HEK293T (cell line): ENCODE results near the gene TMEM131.

Experiments
- CTCF ChIA-PET: fragments of 350-600 bp; formaldehyde crosslinking; extraction: SDS; loops from one replicate; lab custom pipeline; 2021; ENCODE audit warnings: antibody characterized with exemption, inconsistent platforms; lab: Yijun Ruan, JAX
- POLR2A ChIA-PET: fragments of 350-600 bp; formaldehyde crosslinking; extraction: SDS; loops from one replicate; lab custom pipeline; 2020; ENCODE audit warnings: antibody characterized with exemption, inconsistent platforms; lab: Yijun Ruan, JAX
- DNase-seq: peaks from one replicate; pipeline ENCODE4 v3.0.0; 2012; ENCODE audit warnings: mixed read lengths; ENCODE audit errors: extremely low spot score
- ARNT ChIP-seq: fragments of 450-650 bp; IDR thresholded peaks from 2 replicates; pipeline ENCODE4 v1.6.1; 2017; ENCODE audit warnings: mild to moderate bottlenecking
- BHLHE40 ChIP-seq: fragments of 450-650 bp; IDR thresholded peaks from 2 replicates; pipeline ENCODE4 v1.6.1; 2016; ENCODE audit warnings: mild to moderate bottlenecking, moderate library complexity, borderline replicate concordance
- CTBP1 ChIP-seq: fragments of 450-650 bp; IDR thresholded peaks from 2 replicates; pipeline ENCODE4 v1.6.1; 2016; ENCODE audit warnings: borderline replicate concordance
- ELF4 ChIP-seq: fragments of 450-650 bp; IDR thresholded peaks from 2 replicates; pipeline ENCODE4 v1.6.1; 2017; ENCODE audit warnings: antibody characterized with exemption
- FOXA1 ChIP-seq: fragments of 450-650 bp; IDR thresholded peaks from 2 replicates; pipeline ENCODE4 v1.6.1; 2016; ENCODE audit warnings: mild to moderate bottlenecking
- FOXK2 ChIP-seq: fragments of 450-650 bp; IDR thresholded peaks from 2 replicates; pipeline ENCODE4 v1.6.1; 2016; ENCODE audit warnings: mild to moderate bottlenecking
- FOXM1 ChIP-seq: fragments of 450-650 bp; IDR thresholded peaks from 2 replicates; pipeline ENCODE4 v1.6.1; 2017; ENCODE audit warnings: mild to moderate bottlenecking, borderline replicate concordance
- HDGF ChIP-seq: fragments of 450-650 bp; IDR thresholded peaks from 2 replicates; pipeline ENCODE4 v1.6.1; 2017; ENCODE audit warnings: antibody characterized with exemption, borderline replicate concordance
- L3MBTL2 ChIP-seq: fragments of 450-650 bp; conservative IDR thresholded peaks from 2 replicates; pipeline ENCODE4 v1.6.1; 2016; ENCODE audit warnings: mild to moderate bottlenecking
- LEF1 ChIP-seq: fragments of 450-650 bp; IDR thresholded peaks from 2 replicates; pipeline ENCODE4 v1.6.1; 2017; ENCODE audit warnings: mild to moderate bottlenecking, borderline replicate concordance
- NFRKB ChIP-seq: fragments of 450-650 bp; IDR thresholded peaks from 2 replicates; pipeline ENCODE4 v1.6.1; 2016; ENCODE audit warnings: mild to moderate bottlenecking, moderate library complexity
- PKNOX1 ChIP-seq: fragments of 450-650 bp; IDR thresholded peaks from 2 replicates; pipeline ENCODE4 v1.6.1; 2016
- SP1 ChIP-seq: fragments of 450-650 bp; IDR thresholded peaks from 2 replicates; pipeline ENCODE4 v1.6.1; 2017
- SUZ12 ChIP-seq: fragments of 450-650 bp; IDR thresholded peaks from 2 replicates; pipeline ENCODE4 v1.6.1; 2016; ENCODE audit warnings: mild to moderate bottlenecking
- TARDBP ChIP-seq: fragments of 450-650 bp; IDR thresholded peaks from 2 replicates; pipeline ENCODE4 v1.6.1; 2016
- ZNF384 ChIP-seq: fragments of 450-650 bp; IDR thresholded peaks from 2 replicates; pipeline ENCODE4 v1.6.1; 2016

Gene TMEM131

GRCh38 chr2:97738179-97739019 is 257.3 kb downstream of the TMEM131 start:
- ChIA-PET CTCF (interaction anchor here (1.4 kb wide), 1 partner anchor 29 kb away, joined by 4 read pairs; no protein-coding TSS in a partner anchor), POLR2A (no interaction called here)
- no peak for DNase-seq
- TF ChIP-seq LEF1 (no peak), FOXM1 (no peak), FOXK2 (no peak)

DNA sequence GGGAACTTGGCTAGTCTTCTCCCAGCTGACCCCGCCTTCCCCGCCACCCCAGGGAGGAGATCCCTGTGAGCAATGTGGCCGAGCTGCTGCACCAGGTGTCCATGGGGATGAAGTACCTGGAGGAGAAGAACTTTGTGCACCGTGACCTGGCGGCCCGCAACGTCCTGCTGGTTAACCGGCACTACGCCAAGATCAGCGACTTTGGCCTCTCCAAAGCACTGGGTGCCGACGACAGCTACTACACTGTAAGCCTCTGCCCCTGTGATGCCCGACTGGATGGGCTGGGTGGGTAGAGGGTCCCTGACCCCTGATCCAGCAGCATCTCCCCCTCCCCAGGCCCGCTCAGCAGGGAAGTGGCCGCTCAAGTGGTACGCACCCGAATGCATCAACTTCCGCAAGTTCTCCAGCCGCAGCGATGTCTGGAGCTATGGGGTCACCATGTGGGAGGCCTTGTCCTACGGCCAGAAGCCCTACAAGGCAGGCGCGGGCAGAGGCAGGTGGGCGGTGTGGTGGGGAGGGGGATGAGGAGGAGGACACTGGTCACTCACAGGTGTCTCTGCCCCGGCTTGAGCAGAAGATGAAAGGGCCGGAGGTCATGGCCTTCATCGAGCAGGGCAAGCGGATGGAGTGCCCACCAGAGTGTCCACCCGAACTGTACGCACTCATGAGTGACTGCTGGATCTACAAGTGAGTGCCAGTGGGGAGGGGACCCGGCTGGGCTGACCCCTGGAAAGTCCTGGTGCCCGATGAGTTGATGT is 258.1 kb downstream of the TMEM131 start:
- DNase-seq = no peak
- CTCF ChIA-PET = interaction anchor here (1.4 kb wide), 1 partner anchor 28 kb away, joined by 4 read pairs; no protein-coding TSS in a partner anchor
- POLR2A ChIA-PET = no interaction called here
- TF ChIP-seq NFRKB = no peak
- TF ChIP-seq LEF1 = no peak
- no peak for TF ChIP-seq SUZ12
- no peak for TF ChIP-seq BHLHE40
- no peak for TF ChIP-seq L3MBTL2
- no peak for TF ChIP-seq CTBP1
- no peak for TF ChIP-seq HDGF
- no peak for TF ChIP-seq SP1
- TF ChIP-seq ELF4 = no peak
- no peak for TF ChIP-seq ARNT
- no peak for TF ChIP-seq ZNF384
- TF ChIP-seq TARDBP = no peak
- no peak for TF ChIP-seq FOXA1
- TF ChIP-seq PKNOX1 = no peak
- TF ChIP-seq FOXK2 = no peak
- no peak for TF ChIP-seq FOXM1

- POLR2A ChIA-PET = no interaction called here
- no peak for TF ChIP-seq SP1
- no peak for TF ChIP-seq FOXA1
- TF ChIP-seq SUZ12 = no peak
- no peak for TF ChIP-seq LEF1
- TF ChIP-seq FOXK2 = no peak
- no peak for TF ChIP-seq FOXM1
- TF ChIP-seq NFRKB = no peak
- no peak for TF ChIP-seq ARNT
- CTCF ChIA-PET = no interaction called here
- DNase-seq = no peak
Observed at GRCh38 chr2:97736608-97737330, 259.0 kb downstream of the TMEM131 start.

DNA sequence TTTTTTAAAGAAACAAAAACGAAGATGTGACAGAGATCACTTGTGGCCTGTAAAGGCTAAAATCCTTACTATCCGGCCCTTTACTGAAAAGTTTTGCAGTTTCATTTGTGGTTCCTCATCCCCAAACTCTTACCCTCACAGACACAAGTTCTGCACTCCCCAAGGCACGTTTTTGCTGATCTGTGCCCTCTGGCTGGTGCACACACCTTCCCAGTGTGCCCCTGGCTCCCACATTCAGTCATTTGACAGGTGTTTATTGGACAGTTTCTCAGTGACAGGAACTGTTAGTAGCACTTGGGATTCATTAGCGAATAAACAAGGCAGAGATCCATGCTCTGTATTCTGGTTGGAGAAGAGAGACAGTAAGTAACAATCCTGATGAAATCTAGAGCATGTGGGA is 259.6 kb downstream of the TMEM131 start:
- DNase-seq = no peak
- ChIA-PET POLR2A (no interaction called here), CTCF (no interaction called here)
- no peak for TF ChIP-seq TARDBP
- TF ChIP-seq FOXM1 = no peak
- TF ChIP-seq L3MBTL2 = no peak
- TF ChIP-seq NFRKB = no peak
- TF ChIP-seq SUZ12 = no peak
- no peak for TF ChIP-seq FOXK2
- no peak for TF ChIP-seq FOXA1
- TF ChIP-seq PKNOX1 = no peak
- TF ChIP-seq CTBP1 = no peak
- no peak for TF ChIP-seq SP1
- TF ChIP-seq ZNF384 = no peak
- TF ChIP-seq BHLHE40 = no peak
- TF ChIP-seq HDGF = no peak
- TF ChIP-seq ARNT = no peak
- no peak for TF ChIP-seq LEF1

GRCh38 chr2:97735161-97735561 is 260.6 kb downstream of the TMEM131 start:
- TF ChIP-seq ZNF384 = no peak
- no peak for TF ChIP-seq PKNOX1
- TF ChIP-seq ARNT = no peak
- TF ChIP-seq ELF4 = no peak
- no peak for TF ChIP-seq CTBP1
- no peak for TF ChIP-seq L3MBTL2
- TF ChIP-seq NFRKB = no peak
- no peak for TF ChIP-seq HDGF
- no peak for TF ChIP-seq FOXK2
- no peak for TF ChIP-seq SUZ12

More at GRCh38 chr2:97735161-97735561, 260.6 kb downstream of the TMEM131 start:
- CTCF ChIA-PET = no interaction called here
- POLR2A ChIA-PET = no interaction called here
- no peak for DNase-seq
